H9 (cell line): ENCODE data around the gene TRANK1. TPM values are rescaled to one million over a fixed set of nuclear protein-coding genes. Genes with fewer than 3 reads are reported as not detected.

Experiments used
- DNase-seq: peaks from one replicate; pipeline ENCODE4 v3.0.0-alpha.2; 2017
- H2AFZ ChIP-seq: one replicate; pipeline ENCODE4 v1.6.1; 2013; ENCODE audit warnings: mild to moderate bottlenecking, low read length, control low read depth, moderate library complexity
- H2AK5ac ChIP-seq: 2 replicates; pipeline ENCODE4 v1.6.1; 2013; ENCODE audit warnings: low read length, control low read depth, mixed read lengths; ENCODE audit not compliant: insufficient read length
- H2BK120ac ChIP-seq: one replicate; pipeline ENCODE4 v1.6.1; 2013; ENCODE audit warnings: low read depth, mild to moderate bottlenecking, low read length, control low read depth, inconsistent platforms; ENCODE audit not compliant: poor library complexity, severe bottlenecking
- H2BK12ac ChIP-seq: 2 replicates; pipeline ENCODE4 v1.6.1; 2013; ENCODE audit warnings: low read length, control low read depth, mixed read lengths, low read depth; ENCODE audit not compliant: insufficient read length
- H2BK15ac ChIP-seq: 2 replicates; pipeline ENCODE4 v1.6.1; 2013; ENCODE audit warnings: low read depth, low read length, control low read depth
- H2BK20ac ChIP-seq: one replicate; pipeline ENCODE4 v1.6.1; 2013; ENCODE audit warnings: low read depth, mild to moderate bottlenecking, low read length, control low read depth, inconsistent platforms; ENCODE audit not compliant: poor library complexity, severe bottlenecking
- H2BK5ac ChIP-seq: 2 replicates; pipeline ENCODE4 v1.6.1; 2013; ENCODE audit warnings: low read length, control low read depth, mixed read lengths; ENCODE audit not compliant: insufficient read length
- H3K14ac ChIP-seq: 2 replicates; pipeline ENCODE4 v1.6.1; 2013; ENCODE audit warnings: low read length, control low read depth; ENCODE audit not compliant: insufficient read depth
- H3K18ac ChIP-seq: 2 replicates; pipeline ENCODE4 v1.6.1; 2013; ENCODE audit warnings: low read depth, mild to moderate bottlenecking, mixed read lengths, low read length, control low read depth; ENCODE audit not compliant: insufficient read length
- H3K23ac ChIP-seq: 2 replicates; pipeline ENCODE4 v1.6.1; 2013; ENCODE audit warnings: low read length, control low read depth, mixed read lengths, low read depth; ENCODE audit not compliant: insufficient read length
- H3K23me2 ChIP-seq: 2 replicates; pipeline ENCODE4 v1.6.1; 2013; ENCODE audit warnings: low read depth, mild to moderate bottlenecking, mixed read lengths, low read length, control low read depth; ENCODE audit not compliant: insufficient read length, poor library complexity, severe bottlenecking
- H3K27ac ChIP-seq: 2 replicates; pipeline ENCODE4 v1.5.1; 2013; ENCODE audit warnings: low read length, control low read depth, mixed read lengths, low read depth; ENCODE audit not compliant: insufficient read length
- H3K27me3 ChIP-seq: 2 replicates; pipeline ENCODE4 v1.6.1; 2013; ENCODE audit warnings: low read length, control low read depth, inconsistent platforms; ENCODE audit not compliant: insufficient read depth
- H3K4ac ChIP-seq: 2 replicates; pipeline ENCODE4 v1.6.1; 2013; ENCODE audit warnings: low read depth, mild to moderate bottlenecking, control low read depth, inconsistent platforms, low read length, moderate library complexity
- H3K4me1 ChIP-seq: 2 replicates; pipeline ENCODE4 v1.6.1; 2013; ENCODE audit warnings: low read length, control low read depth, inconsistent platforms; ENCODE audit not compliant: insufficient read depth
- H3K4me2 ChIP-seq: 2 replicates; pipeline ENCODE4 v1.6.1; 2013; ENCODE audit warnings: low read length, control low read depth, mixed read lengths; ENCODE audit not compliant: insufficient read length, insufficient read depth
- H3K56ac ChIP-seq: 2 replicates; pipeline ENCODE4 v1.6.1; 2013; ENCODE audit warnings: low read depth, mild to moderate bottlenecking, mixed read lengths, low read length, control low read depth; ENCODE audit not compliant: insufficient read length
- H3K79me1 ChIP-seq: 2 replicates; pipeline ENCODE4 v1.6.1; 2013; ENCODE audit warnings: low read depth, mild to moderate bottlenecking, moderate library complexity, low read length, control low read depth, inconsistent platforms; ENCODE audit not compliant: insufficient read depth, poor library complexity, severe bottlenecking
- H3K79me2 ChIP-seq: 2 replicates; pipeline ENCODE4 v1.6.1; 2013; ENCODE audit warnings: low read length, control low read depth, inconsistent platforms; ENCODE audit not compliant: insufficient read depth
- H3K9ac ChIP-seq: 2 replicates; pipeline ENCODE4 v1.6.1; 2013; ENCODE audit warnings: low read length, control low read depth, mixed read lengths; ENCODE audit not compliant: insufficient read length; ENCODE audit errors: extremely low read depth
- H3K9me3 ChIP-seq: one replicate; pipeline ENCODE4 v1.6.1; 2013; ENCODE audit warnings: low read depth, low read length, inconsistent platforms; ENCODE audit not compliant: control insufficient read depth
- H3T11ph ChIP-seq: one replicate; pipeline ENCODE4 v1.6.1; 2013; ENCODE audit warnings: mild to moderate bottlenecking, low read length, control low read depth, inconsistent platforms
- H4K20me1 ChIP-seq: one replicate; pipeline ENCODE4 v1.6.1; 2013; ENCODE audit not compliant: control insufficient read depth, insufficient read length, insufficient read depth
- H4K5ac ChIP-seq: 2 replicates; pipeline ENCODE4 v1.6.1; 2013; ENCODE audit warnings: low read depth, mild to moderate bottlenecking, mixed read lengths, low read length, control low read depth; ENCODE audit not compliant: insufficient read length
- H4K8ac ChIP-seq: replicated peaks from 2 replicates; pipeline ENCODE4 v1.6.1; 2013; ENCODE audit warnings: low read length, control low read depth, mixed read lengths, low read depth; ENCODE audit not compliant: insufficient read length
- H4K91ac ChIP-seq: 2 replicates; pipeline ENCODE4 v1.6.1; 2013; ENCODE audit warnings: low read depth, mild to moderate bottlenecking, moderate library complexity, mixed read lengths, low read length, control low read depth; ENCODE audit not compliant: insufficient read length
- H3K27ac Mint-ChIP-seq, 3 experiments: 2 replicates in 2 of 3; 3 replicates in 1 of 3; pipeline ENCODE4 v1.8.0; 2020 to 2021; ENCODE audit warnings: mixed read lengths in 3 of 3, mild to moderate bottlenecking in 1 of 3, moderate library complexity in 1 of 3
- H3K27me3 Mint-ChIP-seq: 2 replicates; pipeline ENCODE4 v1.8.0; 2021; ENCODE audit warnings: low read depth, mild to moderate bottlenecking, moderate library complexity, mixed read lengths
- H3K36me3 Mint-ChIP-seq, 3 experiments: 2 replicates in 2 of 3; 3 replicates in 1 of 3; pipeline ENCODE4 v1.8.0; 2020 to 2021; ENCODE audit warnings: low read depth in 3 of 3, mixed read lengths in 3 of 3; ENCODE audit not compliant: insufficient read depth in 1 of 3
- H3K4me1 Mint-ChIP-seq, 2 experiments: 2 replicates each; pipeline ENCODE4 v1.8.0; 2020; ENCODE audit warnings: mixed read lengths in 2 of 2
- H3K4me3 Mint-ChIP-seq, 2 experiments: 2 replicates in 1 of 2; 3 replicates in 1 of 2; pipeline ENCODE4 v1.8.0; 2020 to 2021; ENCODE audit warnings: mild to moderate bottlenecking in 2 of 2, mixed read lengths in 2 of 2, moderate library complexity in 1 of 2
- H3K9me3 Mint-ChIP-seq, 2 experiments: 2 replicates in 1 of 2; 3 replicates in 1 of 2; pipeline ENCODE4 v1.8.0; 2020; ENCODE audit warnings: mild to moderate bottlenecking in 2 of 2, mixed read lengths in 2 of 2, moderate library complexity in 1 of 2
- WGBS: extraction: QIAGEN DNeasy Blood & Tissue Kit; methylation state at CpG from one replicate; pipeline ENCODE4 v1.1.7; 2013; ENCODE audit warnings: missing lambda C conversion rate, low lambda C conversion rate, mixed read lengths; ENCODE audit not compliant: insufficient read length; ENCODE audit errors: extremely low coverage; 5-methylcytosine and 5-hydroxymethylcytosine counted together
- total RNA-seq: library from RNA; stranded (reverse); gene quantifications from 2 replicates; pipeline ENCODE4 v1.2.1, GENCODE V29; 2021
- TF ChIP-seq, protein P1 (sequence below): fragments of 200-600 bp; sonication (generic); conservative IDR thresholded peaks from 3 replicates; pipeline ENCODE4 v1.8.0; 2021; ENCODE audit warnings: antibody characterized with exemption, mild to moderate bottlenecking

TRANK1 gene
- total RNA-seq, 1 experiment from 2014 or later: 5.9 TPM

DNA sequence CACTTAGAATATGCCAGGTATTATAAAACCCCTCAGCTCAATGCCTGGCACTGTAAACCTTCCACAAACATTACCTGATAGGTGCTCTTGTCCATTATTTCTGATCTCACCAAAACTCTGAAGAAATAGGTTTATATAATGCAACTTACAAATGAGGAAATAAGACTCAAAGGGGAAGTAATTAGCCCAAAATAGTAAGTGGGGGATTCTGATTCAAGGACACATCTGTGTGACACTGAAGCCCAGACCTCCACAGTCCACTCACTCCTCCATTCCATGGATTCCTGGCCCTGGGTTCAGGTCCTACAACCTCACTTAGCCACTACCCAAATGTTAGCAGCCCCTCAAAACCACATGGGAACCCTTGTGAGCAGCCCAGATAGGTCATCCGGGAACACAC is 49.9 kb downstream of the TRANK1 start:
- Histone ChIP-seq H3K4me2 (no peak overlapping the region), H3K9me3 (no peaks in the 10 kb centered on the region), H3T11ph (no peak overlapping the region), H3K27me3 (no peaks in the 10 kb centered on the region), H4K8ac (no peak overlapping the region), H4K20me1 (no peaks in the 10 kb centered on the region), H3K79me1 (no peaks in the 10 kb centered on the region), H4K91ac (no peak overlapping the region), H3K18ac (no peak overlapping the region), H3K23me2 (no peaks in the 10 kb centered on the region), H3K14ac (no peak overlapping the region), H3K56ac (no peak overlapping the region), H3K4ac (no peak overlapping the region), H3K79me2 (no peaks in the 10 kb centered on the region), H2BK12ac (no peak overlapping the region), H3K27ac (no peak overlapping the region), H3K9ac (no peak overlapping the region), H3K4me1 (no peaks in the 10 kb centered on the region), H2BK120ac (no peak overlapping the region), H3K23ac (no peak overlapping the region), H2BK20ac (no peak overlapping the region), H2BK15ac (no peak overlapping the region), H2BK5ac (no peak overlapping the region), H2AFZ (no peak overlapping the region), H2AK5ac (no peak overlapping the region), H4K5ac (no peak overlapping the region)
- H3K4me3 Mint-ChIP-seq: no peak overlapping the region
- H3K9me3 Mint-ChIP-seq: no peaks in the 10 kb centered on the region
- TF ChIP-seq, protein P1, sequence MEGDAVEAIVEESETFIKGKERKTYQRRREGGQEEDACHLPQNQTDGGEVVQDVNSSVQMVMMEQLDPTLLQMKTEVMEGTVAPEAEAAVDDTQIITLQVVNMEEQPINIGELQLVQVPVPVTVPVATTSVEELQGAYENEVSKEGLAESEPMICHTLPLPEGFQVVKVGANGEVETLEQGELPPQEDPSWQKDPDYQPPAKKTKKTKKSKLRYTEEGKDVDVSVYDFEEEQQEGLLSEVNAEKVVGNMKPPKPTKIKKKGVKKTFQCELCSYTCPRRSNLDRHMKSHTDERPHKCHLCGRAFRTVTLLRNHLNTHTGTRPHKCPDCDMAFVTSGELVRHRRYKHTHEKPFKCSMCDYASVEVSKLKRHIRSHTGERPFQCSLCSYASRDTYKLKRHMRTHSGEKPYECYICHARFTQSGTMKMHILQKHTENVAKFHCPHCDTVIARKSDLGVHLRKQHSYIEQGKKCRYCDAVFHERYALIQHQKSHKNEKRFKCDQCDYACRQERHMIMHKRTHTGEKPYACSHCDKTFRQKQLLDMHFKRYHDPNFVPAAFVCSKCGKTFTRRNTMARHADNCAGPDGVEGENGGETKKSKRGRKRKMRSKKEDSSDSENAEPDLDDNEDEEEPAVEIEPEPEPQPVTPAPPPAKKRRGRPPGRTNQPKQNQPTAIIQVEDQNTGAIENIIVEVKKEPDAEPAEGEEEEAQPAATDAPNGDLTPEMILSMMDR: no peak
- no peak for DNase-seq
- 0 out of 7 replicates have a peak, but pooled peaks cover 0 to 8% (median 1%) of the 10 kb centered on the region in 3 experiments for H3K36me3 Mint-ChIP-seq
- WGBS: no CpG with 5 or more reads among the region's 1 CpG
- H3K27ac Mint-ChIP-seq: no peak overlapping the region
- H3K4me1 Mint-ChIP-seq: peaks cover 5 to 17% of the 10 kb centered on the region in 2 experiments
- no peaks in the 10 kb centered on the region for H3K27me3 Mint-ChIP-seq
